NCI-H2196 treated with DMSO at 0.1 percent for 48 hours (cell line): ENCODE measurements around the gene CLN5.
"Not testable (repeated sequence)": the region's sequence is repeated elsewhere in the genome, so short reads cannot be mapped to it uniquely, and the experiment has no call there.

ENCODE experiments used
- DNase-seq: peaks from one replicate; lab custom pipeline; 2025; ENCODE audit not compliant: unreplicated experiment; lab: John Stamatoyannopoulos, UW

CLN5 gene

DNA sequence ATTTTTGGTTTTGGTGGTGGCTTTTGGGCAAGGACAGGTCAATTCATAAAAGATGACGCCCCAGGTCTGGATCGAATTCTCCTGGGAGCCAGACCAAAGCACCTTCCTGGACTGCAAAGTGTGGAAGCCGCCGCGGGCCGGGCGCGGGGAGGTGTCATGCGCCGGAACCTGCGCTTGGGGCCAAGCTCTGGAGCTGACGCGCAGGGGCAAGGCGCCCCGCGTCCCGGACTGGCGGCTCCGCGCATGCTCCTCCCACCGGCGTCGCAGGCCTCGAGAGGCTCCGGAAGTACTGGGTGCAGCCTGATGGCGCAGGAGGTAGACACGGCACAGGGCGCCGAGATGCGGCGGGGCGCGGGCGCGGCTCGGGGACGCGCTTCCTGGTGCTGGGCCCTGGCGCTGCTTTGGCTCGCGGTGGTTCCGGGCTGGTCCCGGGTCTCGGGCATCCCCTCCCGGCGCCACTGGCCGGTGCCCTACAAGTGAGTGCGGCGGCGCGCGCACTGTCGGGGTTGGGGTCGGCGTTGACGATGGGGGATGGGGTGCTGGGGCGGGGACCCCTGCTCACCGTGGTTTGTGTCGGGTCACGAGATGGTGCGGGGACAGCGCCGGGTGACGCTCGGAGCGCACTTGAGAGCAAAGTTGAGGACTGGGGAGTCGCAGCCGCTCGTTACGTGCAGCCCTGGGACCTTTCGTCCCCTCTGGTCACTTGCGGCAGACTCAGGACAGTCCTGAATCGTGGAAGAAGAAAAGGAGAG is at the start of gene CLN5:
TSS of gene CLN5 (plus strand) at position 286 of the 752 bp plus-strand sequence. CDS start at position 304, 18 bp downstream.
- DNase-seq = peak; percentile 63

DNA sequence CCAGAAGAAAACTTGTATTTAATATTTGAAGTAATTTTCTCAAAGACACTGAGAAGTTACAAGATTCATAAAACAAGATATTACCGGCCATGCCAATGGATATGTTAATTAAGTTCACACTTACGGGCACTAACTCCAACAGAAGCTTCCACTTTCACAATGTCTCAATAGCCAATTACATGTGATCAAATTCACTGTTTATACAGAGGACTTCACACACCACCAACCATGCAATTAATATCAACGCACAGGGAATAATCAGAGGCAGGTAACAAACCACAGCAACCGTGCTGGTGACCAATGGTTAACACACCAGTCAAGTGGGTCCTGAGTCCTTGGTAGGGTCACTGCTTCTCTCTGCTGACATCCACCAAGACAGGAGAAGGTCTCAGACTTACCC is 49.5 kb upstream of the CLN5 start:
- DNase-seq = no peak

DNA sequence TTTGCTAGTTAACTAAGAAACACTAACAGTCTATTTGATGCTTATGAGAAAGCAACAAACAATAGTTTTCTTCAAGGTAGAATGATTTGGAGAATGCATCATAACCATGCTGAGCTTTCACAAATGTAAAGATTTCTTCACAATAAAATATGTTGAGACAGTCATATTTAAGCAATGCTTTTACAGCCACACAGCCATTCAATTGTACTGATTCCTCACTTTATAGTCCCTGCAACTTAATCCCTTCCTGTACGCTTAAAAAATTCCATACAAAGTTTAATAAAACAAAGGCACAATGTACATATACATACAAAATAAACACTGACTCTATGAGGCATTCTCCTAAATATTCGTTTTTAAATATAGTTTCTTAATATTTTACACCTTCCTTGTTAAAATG is 48.2 kb upstream of the CLN5 start:
- no peak for DNase-seq

DNA sequence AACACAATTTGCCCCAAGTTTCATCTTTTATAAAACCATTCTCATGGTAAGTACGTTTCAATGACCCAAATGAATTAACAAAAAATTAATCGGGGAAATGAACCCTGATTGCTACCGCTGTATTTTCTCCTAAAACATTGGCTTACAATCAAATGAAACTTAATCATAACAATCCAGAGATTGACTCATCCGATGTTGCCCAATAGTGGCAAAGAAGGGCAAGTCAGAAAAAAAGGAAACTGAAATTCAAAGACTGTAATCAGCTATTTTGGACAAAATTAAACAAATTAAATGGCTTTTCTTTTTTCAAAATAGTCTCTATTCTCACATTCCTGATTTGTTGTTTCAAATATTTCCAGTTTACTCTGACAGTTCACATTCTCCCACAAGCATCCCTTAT is 47.4 kb upstream of the CLN5 start:
- DNase-seq = no peak

DNA sequence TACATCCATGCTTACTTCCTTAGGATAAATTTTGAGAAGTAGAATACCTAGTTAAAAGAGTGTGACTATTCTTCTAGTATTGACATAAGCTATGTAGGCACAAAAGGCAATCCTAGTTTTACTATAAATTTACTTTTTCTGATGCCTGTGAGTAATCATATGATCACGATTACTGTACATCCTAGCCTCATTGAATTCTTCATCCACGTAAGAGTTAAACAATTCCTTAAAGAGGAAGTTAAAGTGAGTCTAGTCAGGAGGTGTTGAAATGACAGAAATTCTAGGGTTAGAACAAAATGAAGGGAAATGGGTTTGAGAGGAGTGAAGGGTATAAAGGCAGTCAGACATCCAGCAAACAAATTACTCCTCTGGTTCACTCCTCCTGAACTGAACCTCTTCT is 43.7 kb upstream of the CLN5 start, which contains the start of gene ACOD1:
TSS of gene ACOD1 (plus strand) at position 363 of the 400 bp plus-strand sequence. CDS start 48 bp downstream, outside the sequence.
- DNase-seq = no peak

DNA sequence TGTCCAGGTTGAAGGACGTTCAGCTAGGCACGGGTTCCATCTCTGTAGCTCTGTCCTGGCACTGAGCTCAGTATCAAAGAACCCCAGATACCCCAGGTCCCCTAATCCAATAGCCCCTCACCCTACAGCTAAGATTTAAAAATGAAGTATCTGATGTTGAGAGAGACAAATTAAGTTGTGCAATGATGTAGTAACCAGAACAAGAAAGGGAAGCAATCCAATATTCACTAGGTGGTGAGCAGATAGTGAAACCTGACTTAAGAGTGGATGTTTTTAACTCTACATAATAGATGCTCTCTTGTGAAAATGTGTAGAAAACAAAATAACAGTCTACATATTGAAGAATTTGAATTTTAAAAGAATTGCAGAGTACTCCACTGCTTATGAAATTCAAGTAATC is 41.8 kb upstream of the CLN5 start:
- no peak for DNase-seq

DNA sequence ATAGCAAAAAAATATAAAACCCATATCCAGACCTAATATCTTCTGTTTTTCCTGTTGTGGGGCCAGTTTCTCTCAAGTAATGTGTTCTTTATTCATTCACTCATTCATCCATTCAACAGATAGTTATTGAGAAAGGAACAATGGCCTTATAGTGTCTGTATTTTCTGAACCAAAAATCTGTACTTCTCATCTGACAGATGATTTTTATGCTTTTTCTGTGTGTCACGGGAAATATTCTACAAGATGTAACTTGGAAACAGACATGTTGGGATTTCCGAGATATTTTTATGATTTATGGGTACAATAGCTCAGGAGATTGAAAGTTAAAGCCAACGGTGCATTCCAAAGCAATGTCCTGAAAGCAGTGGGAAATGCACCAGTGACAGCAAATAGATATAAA is 37.9 kb upstream of the CLN5 start:
- DNase-seq = no peak

DNA sequence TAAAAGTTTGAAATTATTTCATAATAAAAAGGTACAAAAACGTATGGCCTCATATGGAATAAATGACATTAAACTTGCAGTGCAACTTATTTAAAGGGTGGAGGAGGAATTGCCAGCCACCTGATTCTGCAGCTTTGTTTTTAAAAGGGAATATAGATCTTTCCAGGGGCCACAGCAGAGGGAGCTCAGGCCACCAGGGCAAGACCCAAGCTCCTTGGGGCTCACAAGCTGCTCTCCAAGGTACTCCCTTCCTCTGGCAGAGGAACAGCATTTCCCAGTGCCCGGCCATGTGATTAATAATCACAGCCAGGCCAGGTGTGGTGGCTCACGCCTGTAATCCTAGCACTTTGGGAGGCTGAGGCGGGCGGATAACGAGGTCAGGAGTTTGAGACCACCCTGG is 37.3 kb upstream of the CLN5 start:
- DNase-seq = no peak

DNA sequence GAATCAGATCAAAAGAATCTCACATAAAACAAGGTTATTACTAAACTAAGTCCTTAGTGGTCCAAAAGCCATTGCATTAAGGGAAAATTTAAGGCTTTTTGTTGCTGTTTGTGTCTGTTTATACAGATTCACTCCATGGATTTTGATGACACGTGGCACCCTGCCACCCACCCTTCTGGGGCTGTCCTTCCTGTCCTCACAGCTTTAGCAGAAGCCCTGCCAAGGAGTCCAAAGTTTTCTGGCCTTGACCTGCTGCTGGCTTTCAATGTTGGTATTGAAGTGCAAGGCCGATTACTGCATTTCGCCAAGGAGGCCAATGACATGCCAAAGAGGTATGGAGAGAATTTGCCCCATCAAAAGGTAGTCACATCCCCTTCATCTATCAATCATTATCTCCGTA is 36.7 kb upstream of the CLN5 start:
- no peak for DNase-seq

DNA sequence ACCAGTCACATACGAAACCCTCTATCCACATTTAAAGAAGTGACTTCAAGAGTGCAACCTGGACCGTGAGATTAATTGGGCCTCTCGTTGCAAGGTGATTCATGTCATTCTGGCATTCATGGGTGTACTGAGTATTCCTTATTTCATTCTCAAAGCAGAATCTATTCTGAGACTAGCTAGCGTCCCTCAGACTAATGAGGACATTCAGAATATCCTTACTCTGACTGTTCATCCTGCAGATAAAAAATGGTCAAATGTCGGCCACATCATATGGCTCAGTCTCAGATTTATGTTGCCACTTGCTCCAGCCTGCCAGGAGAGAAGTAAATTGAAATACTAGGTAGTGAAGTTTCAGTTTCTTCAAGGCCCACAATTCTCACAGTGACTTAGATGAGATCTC is 36.2 kb upstream of the CLN5 start:
- no peak for DNase-seq

DNA sequence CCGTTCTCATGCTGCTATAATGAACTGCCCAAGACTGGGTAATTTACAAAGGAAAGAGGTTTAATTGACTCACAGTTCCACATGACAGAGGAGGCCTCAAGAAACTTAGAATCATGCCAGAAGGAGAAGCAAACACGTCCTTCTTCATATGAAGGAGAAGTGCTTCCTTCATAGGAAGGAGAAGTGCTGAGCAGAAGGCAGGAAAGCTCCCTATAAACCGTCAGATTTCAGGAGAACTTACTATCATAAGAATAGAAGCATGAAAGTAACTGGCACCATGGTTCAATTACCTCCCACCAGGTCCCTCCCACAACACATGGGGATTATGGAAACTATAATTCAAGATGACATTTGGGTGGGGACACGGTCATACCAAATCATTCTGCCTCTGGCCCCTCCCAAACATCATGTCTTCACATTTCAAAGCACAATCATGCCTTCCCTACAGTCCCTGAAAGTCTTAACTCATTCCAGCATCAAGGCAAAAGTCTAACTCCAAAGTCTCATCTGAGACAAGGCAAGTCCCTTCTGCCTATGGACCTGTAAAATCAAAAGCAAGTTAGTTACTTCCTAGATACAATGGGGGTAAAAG is 32.9 kb upstream of the CLN5 start:
- no peak for DNase-seq

DNA sequence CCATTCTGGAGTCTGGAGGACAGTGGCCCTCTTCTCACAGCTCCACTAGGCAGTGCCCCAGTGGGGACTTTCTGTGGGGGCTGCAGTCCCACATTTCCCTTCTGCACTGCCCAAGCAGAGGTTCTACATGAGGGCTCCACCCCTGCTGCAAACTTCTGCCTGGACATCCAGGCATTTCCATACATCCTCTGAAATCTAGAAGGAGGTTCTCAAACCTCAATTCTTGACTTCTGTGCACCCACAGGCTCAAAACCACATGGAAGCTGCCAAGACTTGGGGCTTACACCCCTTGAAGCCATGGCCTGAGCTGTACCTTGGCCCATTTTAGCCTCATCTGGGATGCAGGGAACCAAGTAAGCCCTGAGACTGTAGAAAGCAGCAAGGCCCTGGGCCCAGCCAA is 32.1 kb upstream of the CLN5 start:
- DNase-seq = not testable (repeated sequence)

DNA sequence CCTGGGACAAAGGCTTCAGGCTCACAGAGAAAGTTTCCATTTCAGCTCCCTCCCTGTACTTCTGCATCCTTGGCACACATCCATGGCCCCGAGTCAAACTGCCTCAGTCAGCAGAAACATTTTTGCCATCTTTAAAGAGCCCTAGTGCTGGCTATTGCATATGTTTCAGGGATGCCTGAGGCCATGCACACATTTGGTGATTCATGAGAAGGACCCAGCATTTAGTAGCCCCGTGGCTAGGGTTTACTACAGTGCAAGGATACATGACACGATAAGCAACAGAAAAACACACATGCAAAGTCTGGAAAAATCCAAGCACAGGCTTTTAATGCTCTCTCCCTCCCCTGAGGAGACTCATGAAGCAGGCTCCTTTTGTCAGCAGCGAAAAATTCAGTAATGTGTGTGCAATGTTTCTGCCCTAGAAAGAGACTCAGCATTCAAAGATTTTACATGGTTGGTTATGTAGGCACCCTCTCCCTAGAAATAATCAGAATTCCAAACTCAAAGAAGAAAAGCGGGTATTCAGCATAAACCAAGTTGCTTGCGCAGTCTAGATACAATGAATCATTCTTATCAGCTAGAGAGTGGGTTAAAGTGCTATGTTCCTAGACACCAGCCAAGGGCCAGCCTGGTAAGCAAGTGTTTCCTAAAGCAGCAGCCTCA is 26.0 kb upstream of the CLN5 start:
- DNase-seq = no peak

DNA sequence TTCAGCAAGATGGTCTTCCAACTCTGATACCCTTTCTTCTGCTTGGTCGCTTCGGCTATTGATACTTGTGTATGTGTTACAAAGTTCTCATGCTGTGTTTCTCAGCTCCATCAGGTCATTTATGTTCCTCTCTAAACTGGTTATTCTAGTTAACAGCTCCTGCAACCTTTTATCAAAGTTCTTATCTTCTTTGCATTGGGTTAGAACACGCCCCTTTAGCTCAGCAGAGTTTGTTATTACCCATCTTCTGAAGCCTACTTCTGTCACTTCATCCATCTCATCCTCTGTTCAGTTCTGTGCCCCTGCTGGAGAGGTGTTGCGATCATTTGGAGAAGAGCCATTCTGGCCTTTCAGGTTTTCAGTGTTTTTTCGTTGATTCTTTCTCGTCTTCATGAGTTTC is 24.9 kb upstream of the CLN5 start:
- DNase-seq = no peak

DNA sequence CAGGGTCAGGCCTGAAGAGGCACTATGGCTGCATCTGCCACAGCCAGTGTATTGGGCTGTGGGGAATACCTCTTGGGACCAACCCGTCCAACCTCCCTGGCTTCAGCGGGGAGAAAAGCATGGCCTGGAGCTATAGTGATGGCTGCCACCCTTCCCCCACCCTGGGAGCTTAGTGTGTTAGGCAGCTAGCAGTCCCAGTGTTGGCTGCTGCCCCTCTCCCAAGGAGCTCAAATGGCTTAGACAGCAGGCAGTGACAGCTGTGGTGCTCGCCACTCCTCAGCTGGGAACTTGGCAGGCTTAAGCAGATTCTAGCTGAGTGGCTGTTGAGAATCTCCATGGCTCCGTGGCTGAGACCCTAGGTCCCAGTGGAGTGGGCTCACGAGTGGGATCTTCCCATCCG is 23.8 kb upstream of the CLN5 start:
- no peak for DNase-seq

DNA sequence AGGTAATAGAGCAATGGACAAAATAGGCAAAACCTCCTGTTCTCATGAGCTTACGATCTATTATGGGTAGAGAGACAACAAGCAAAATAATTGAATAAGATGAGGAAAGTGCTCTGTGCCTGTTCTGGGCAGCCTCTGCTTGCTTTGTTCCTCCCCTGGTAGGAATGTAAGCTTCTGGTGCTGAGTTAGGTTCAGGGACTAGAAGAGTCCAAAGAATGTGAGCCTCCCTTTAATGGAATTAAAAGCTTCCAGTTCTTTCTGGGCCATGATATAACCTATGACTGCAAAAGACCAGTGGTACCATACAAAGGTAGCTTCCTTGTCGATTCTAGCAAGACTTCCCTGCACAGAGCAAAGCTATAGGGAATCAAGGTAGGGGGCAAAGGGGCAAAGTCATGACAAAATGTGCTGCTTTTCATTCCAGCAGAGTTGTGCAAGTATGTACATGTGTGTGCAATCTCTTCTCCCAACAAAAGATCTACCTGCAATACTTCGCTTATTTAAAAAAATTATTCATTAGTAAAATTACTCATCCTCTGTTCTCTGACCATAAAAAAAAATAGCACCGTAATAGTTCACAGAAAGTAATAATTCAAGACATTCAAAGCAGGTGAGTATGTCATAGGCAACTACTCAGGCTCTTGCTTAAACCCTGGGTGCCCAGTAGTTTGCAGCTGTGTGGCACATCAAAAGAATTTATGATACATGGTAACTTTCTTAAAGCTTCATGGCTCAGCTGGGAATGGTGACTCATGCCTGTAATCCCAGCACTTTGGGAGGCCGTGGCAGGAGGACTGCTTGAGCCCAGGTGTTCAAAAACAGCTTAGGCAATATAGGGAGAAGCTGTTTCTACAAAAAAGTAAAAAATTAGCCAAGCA is 22.2 kb upstream of the CLN5 start:
- no peak for DNase-seq

DNA sequence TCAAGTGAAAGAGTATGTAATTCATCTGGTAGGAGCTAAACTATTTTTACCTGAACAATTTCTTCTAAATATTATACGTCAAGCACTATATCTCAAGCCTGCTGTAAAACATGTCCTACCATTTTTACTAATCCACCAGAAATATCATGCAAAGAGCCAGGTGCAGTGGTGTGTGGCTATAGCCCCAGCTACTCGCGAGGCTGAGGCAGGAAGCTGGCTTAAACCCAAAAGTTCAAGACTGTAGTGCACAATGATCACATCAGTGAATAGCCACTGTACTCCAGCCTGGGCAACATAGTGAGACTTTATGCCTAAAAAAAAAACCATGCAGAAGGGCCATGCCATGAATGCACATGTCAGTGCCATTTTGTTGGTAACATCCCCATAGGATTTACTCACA is 20.7 kb upstream of the CLN5 start:
- no peak for DNase-seq

DNA sequence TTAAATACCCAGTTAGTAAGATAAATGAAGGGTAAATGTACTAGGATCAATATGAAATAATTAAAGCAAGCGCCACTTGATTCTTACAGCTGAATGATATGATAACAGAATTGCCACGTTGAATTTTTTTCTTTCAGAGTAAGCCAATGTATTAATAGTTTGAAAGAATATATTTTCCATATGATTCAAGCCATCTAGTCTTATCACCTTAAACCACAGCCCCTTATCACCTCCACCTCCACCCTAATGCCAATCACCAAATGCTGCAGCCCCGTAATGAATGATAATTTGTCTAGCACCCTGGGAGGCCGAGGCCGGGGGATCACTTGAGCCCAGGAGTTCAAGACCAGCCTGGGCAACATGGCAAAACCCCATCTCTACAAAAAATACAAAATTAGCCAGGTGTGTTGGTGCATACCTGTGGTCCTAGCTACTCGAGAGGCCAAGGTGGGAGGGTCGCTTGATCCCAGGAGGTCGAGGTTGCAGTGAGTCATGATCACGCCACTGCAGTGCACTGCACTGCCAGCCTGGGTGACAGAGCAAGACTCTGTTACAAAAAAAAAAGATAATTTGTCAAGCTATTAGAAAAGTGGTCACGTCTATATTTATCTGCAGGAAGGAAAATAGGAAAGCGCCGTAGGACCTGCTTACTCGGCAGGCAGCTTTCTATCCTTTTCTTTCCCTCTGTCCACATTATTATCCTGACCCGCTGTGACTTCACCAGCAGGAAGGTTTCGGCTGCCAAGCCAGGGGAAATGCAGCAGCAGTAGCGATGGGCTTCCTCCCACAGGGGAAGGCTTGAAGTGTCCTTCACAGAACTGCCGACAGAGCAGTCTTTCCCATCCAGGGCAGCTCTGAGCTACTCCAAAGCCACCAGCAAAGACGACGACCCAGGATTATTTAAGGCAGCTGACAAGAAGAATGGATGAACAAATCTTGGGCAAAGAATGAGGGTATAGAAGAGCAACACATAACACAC is 19.7 kb upstream of the CLN5 start:
- DNase-seq = no peak

DNA sequence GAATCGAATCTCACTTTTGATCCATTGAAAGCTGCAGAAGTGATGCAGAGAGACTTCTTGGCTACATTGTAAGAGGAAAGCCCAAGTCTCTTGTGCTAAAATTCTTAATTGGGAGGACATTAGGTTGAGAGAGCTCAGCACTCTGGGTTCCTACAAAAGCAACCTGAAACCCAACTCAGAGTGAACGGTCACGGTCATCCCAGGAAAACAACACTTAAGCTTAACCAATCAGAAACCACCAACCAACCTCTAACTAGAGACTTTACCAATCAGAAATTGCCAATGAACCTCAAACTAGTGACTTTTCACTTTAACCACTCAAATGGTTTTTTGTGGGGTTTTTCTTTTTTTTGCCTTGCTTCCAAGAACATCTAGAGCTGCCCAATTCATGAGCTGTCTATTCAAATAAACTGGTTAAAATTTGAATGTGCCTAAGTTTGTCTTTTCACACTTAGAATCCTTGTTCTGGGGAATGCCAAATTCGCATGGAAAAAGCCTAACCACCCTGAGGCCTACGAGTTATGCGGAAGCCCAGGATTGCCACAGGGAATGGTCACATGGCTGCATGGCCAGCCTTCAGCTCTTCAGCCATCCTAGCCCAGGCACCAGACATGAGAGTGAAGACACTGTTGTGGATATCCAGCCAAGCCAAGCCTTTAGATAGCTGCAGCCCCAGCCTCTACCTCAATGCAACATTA is 17.8 kb upstream of the CLN5 start:
- no peak for DNase-seq

DNA sequence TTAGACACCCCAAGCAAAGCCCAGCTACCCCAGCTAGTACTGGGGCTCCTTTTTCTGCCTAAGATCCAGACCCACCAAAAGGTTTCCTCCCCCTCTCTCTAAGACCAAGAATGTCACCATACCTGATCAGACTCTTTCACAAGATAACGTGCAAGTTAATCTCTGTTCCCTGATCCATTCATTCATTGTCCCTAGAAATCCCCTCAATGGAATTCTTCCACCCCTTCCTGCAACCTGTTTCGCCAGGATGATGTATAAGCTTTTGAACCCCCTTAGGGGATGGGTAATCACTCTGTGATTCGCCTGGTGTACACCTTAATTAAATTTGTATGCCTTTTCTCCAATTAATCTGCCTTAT is 17.3 kb upstream of the CLN5 start:
- DNase-seq = no peak
